AG09319 (cell line): Measurements from ENCODE around the gene GSTA1.
A peak's percentile ranks its signal among the peaks of the same experiment; 100 is the strongest.
"Not testable (repeated sequence)": the region's sequence is repeated elsewhere in the genome, so short reads cannot be mapped to it uniquely, and the experiment has no call there.

Experiments used
- DNase-seq: peaks from one replicate; pipeline ENCODE4 v3.0.0-alpha.2; 2010; ENCODE audit warnings: low read depth; ENCODE audit errors: extremely low read depth
- TF ChIP-seq, protein P1 (sequence below): IDR thresholded peaks from 2 replicates; pipeline ENCODE4 v1.5.1; 2011; ENCODE audit warnings: low read depth, mild to moderate bottlenecking, inconsistent platforms, low read length, moderate library complexity

Gene GSTA1

GRCh38 chr6:52803668-52804255, at the start of gene GSTA1:
GSTA1 (minus strand) TSS chr6:52803816; CDS start chr6:52799267, 4,549 bp downstream.
- DNase-seq: not testable (repeated sequence)

DNA sequence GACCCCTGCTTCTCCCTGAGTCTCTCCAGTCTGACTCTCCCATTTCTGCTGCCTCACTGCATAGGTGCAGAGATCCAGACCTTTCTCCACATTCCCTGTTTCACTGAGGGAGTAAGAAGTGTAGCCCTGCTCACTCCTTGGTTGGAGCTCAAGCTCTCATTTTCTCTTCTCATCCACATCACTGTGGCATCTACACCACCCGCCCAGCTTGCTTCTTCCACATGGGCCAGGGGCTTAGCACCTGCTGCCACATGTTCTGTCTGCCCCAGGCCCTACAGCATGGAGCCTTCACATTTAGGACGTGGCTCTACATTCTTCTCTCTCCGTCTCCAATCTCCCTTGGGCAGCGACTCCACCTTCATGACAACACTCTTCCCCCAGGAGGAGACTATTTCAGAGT, 45.5 kb upstream of the GSTA1 start:
- TF ChIP-seq, protein P1, sequence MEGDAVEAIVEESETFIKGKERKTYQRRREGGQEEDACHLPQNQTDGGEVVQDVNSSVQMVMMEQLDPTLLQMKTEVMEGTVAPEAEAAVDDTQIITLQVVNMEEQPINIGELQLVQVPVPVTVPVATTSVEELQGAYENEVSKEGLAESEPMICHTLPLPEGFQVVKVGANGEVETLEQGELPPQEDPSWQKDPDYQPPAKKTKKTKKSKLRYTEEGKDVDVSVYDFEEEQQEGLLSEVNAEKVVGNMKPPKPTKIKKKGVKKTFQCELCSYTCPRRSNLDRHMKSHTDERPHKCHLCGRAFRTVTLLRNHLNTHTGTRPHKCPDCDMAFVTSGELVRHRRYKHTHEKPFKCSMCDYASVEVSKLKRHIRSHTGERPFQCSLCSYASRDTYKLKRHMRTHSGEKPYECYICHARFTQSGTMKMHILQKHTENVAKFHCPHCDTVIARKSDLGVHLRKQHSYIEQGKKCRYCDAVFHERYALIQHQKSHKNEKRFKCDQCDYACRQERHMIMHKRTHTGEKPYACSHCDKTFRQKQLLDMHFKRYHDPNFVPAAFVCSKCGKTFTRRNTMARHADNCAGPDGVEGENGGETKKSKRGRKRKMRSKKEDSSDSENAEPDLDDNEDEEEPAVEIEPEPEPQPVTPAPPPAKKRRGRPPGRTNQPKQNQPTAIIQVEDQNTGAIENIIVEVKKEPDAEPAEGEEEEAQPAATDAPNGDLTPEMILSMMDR: no peak
- no peak for DNase-seq

DNA sequence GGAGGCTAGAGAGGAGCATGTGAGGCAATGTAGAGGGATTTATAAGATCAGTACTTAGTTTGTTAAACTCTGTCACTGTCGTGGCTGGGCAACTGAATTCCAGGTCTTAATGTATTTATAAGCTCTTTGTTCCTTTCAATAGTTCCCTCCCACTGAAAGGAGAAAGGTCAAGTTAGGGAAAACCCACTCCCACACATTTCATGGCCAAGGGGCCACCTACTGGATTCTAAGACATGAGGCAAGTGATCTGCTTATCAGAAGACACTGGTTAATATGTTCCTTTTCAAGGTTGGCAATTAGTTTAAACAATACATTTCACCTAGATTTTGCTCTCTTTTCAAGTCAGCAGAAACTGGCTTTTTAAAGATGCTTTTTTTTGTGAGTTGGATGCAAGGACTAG, 42.4 kb upstream of the GSTA1 start:
- no peak for DNase-seq
- TF ChIP-seq, protein P1: no peak

DNA sequence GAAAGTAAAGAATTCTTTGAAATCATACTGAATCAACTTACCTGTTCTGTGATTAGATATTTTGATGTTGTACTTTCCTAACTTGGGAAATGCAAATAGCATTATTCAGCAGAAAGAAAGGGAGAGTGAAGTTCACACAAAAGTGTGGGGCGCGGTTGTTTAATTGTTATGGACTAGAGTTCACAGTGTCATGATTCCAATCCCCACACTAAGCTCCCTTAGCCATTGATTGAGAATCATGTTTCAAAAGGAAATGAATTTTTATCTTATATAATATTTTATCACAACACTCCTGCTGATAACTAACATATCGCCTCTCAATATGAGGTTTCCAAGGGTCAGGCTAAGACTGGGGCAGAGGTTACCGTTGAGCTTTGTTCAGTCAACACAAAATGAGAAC, 40.0 kb upstream of the GSTA1 start:
- TF ChIP-seq, protein P1: no peak
- no peak for DNase-seq

GRCh38 chr6:52840763-52841585, 37.4 kb upstream of the GSTA1 start, which contains the start of gene GSTA5:
GSTA5 (minus strand) TSS chr6:52840813.
- TF ChIP-seq, protein P1: no peak
- no peak for DNase-seq

- TF ChIP-seq, protein P1: peak; percentile 69
- DNase-seq: peak; percentile 18
Observed at GRCh38 chr6:52839124-52840055, 35.8 kb upstream of the GSTA1 start.

GRCh38 chr6:52834481-52834880, 30.9 kb upstream of the GSTA1 start:
- no peak for DNase-seq
- TF ChIP-seq, protein P1: no peak

DNA sequence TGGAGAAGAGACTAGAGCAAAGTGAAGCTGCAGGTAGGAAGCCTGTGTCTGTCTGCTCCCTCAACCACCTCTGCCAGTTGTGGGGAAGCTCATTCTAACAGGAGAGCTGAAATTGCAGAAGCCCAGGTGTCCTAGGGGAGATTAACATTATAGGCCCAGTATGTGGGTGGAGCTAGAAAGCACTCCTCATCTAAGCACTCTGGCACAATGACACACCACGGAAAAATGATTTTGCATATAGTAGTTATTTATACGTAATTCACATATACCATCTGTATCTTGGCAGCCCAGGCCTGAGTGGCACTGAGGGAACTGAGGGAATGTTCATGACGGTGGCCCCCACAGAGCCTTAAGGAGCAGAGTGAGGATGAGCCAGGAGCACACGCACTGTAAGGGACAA, 27.3 kb upstream of the GSTA1 start:
- DNase-seq: not testable (repeated sequence)
